ENCODE measurements around the gene TLX1. TPM values are rescaled to one million over a fixed set of nuclear protein-coding genes. Genes with fewer than 3 reads are reported as not detected.

TLX1 gene
- total RNA-seq, 2 donors from 2014 or later = not detected

DNA sequence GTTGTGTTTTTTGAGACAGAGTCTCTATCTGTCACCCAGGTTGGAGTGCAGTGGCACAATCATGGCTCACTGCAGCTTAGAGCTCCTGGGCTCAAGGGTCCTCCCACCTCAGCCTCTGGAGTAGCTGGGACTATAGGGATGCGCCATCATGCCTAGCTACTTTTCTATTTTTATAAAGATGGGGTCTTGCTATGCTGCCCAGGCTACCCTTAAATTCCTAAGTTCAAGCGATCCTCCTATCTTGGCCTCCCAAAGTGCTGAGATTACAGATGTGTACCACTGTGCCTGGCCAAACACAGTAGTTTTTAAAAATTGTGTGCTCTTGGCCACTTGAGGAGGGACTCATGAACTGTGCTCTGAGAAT, 10.6 kb upstream of the TLX1 start:
- H3K36me3 Mint-ChIP-seq (ENCODE audit: low read depth) = peaks cover 7% of the 10 kb centered on the region
- peaks cover 21% of the 10 kb centered on the region for H3K4me1 Mint-ChIP-seq
- no peak for ATAC-seq
- H3K27ac Mint-ChIP-seq = peak overlapping the region; percentile 91
- DNase-seq = no peak
- H3K4me3 Mint-ChIP-seq = peak overlapping the region; percentile 99
- H3K27me3 Mint-ChIP-seq = peaks cover 66% of the 10 kb centered on the region
- no peaks in the 10 kb centered on the region for H3K9me3 ChIP-seq (ENCODE audit: control insufficient read depth, low read length, poor library complexity, severe bottlenecking)

DNA sequence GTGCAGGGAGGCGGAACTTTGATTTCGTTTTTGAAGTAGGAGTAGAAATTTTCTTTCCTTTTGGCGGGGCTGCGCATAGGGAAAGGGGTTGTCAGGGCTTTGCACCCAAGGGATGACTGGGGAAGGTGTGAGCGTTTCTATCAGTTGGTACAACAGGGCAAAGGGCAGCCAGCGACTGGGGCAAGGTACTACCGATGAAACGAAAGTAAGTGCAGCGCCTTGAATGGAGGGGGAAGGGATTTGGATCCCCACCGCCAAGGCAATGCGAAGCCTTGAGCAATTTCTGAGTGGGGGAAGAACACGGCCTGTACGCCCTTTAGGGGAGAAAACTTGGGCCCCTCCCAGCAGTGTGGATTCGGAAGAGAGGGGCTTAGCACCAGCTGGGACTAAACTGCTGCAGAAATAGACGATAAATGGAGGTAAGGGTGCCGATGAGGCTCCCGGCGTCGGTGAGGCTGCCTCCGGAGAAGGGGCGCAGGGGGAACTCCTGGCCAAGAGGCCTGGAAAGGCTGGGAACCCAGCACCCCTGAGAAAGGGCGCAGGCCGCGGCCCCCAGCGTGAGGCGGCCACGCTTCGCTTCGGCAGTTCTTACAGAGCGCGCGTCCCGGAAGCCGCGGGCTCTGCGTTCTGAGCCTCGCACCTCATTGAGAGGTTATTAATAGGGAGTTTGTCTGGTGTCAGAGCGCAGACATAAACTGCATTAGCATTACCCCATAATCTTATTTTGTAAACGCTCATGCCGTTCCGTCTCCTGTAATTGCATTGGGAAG, 10.0 kb upstream of the TLX1 start:
- Mint-ChIP-seq H3K4me3 (peak overlapping the region; percentile 99), H3K4me1 (peaks cover 21% of the 10 kb centered on the region), H3K36me3 (ENCODE audit: low read depth) (peaks cover 7% of the 10 kb centered on the region), H3K27me3 (peaks cover 69% of the 10 kb centered on the region), H3K27ac (peak overlapping the region; percentile 91)
- DNase-seq = no peak
- peak; percentile 87 for ATAC-seq
- no peaks in the 10 kb centered on the region for H3K9me3 ChIP-seq (ENCODE audit: control insufficient read depth, low read length, poor library complexity, severe bottlenecking)

DNA sequence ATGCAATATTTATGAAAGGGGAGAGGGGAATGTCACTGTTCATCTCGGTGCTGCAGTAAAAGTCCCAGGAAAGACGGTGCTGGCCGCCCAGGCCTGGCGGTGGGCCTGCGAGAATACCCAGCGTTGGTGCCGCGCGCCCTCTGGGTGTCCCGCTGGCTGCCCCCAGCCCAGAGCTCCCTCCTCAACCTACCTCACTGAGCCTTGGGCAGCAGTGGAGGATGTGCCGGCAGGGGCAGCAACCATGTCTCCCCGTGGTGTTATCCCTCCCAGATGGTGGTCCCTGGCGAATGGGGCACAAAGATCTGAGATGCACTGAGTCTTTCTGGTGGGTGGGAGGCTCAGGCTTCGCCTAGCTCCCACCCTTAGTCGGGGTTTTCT, 9.5 kb upstream of the TLX1 start:
- Mint-ChIP-seq H3K27me3 (peaks cover 69% of the 10 kb centered on the region), H3K27ac (no peak overlapping the region), H3K36me3 (ENCODE audit: low read depth) (peaks cover 9% of the 10 kb centered on the region), H3K4me3 (peak overlapping the region; percentile 99), H3K4me1 (peaks cover 23% of the 10 kb centered on the region)
- no peaks in the 10 kb centered on the region for H3K9me3 ChIP-seq (ENCODE audit: control insufficient read depth, low read length, poor library complexity, severe bottlenecking)
- DNase-seq = no peak
- peak; percentile 13 for ATAC-seq

DNA sequence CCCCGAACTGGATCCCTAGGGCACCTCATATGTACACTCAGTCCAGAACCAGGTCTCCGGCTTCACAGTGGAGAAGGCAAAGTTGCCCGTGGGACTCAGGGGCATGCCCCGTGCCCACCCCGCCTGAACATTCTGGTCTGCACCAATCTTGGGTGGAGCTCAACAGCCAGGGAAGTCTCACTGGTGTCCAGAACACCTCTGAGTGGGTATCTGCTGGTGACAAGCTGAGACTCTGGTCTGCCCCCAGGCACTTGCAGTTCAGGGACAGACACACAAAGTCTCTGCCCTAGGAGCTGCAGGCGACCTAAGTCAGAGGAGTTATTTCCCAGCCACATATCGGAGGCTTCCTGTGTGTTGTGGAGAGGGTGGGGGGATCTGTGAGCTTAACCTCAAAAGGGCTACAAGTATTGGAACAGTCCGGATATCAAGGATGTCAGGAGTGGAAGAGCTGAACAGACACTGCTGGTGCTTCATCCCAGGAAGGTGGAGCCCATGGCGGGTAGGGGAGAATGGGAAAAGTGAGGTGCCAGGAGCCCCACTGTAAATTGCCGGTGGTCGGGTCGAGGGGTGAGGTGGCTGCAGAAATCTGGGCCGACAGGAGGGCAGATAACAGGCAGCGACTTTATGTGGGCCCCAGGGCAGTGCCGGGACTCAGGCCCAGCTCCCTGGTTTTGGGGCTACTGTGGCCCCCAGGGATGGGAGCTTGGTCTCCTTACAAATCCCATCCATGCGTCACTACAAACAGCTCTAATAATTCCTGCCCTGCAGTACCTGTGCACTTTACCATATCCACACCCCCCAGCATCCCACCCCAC, 8.6 kb upstream of the TLX1 start:
- Mint-ChIP-seq H3K4me3 (peak overlapping the region; percentile 99), H3K27me3 (peaks cover 75% of the 10 kb centered on the region), H3K36me3 (ENCODE audit: low read depth) (peaks cover 11% of the 10 kb centered on the region), H3K27ac (no peak overlapping the region), H3K4me1 (peaks cover 24% of the 10 kb centered on the region)
- DNase-seq (no peak), ATAC-seq (no peak)
- H3K9me3 ChIP-seq (ENCODE audit: control insufficient read depth, low read length, poor library complexity, severe bottlenecking) = no peaks in the 10 kb centered on the region

DNA sequence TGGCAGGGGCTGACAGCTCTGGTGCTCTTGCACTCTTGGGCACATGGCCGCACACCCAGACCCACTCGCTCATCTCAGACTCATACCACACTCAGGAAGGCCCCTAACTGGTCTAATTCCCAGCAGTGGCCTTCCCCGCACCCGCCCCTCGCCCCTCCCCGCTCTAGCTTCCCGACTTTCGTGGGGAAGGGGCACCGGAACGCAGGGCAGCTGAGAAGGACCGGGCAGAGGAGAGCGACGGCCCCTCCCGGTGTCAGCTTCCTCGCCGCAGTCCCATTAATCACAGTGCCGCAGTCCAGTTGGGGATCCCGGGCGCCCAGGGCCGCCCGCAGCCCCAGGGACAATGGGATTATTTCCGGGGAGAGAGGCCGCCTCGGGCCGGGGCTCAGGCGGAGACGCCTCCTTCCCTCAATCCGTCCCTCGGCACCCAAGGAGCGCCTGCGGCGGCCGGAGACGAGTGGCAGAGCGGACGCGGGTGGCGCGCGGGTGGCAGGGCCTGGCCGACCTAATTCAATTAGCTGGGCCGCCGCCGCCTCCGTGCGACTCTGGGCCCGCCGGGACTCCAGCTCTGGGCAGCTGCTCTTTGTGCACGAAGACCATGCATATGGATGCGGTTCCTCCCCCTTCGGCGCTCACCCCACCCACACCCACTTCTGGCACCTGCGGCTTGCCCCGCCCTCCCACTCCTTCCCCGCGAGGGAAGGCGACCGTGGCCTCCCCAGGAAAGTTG, 7.8 kb upstream of the TLX1 start:
- Mint-ChIP-seq H3K4me1 (peaks cover 26% of the 10 kb centered on the region), H3K4me3 (peak overlapping the region; percentile 99), H3K27ac (no peak overlapping the region), H3K27me3 (peaks cover 81% of the 10 kb centered on the region), H3K36me3 (ENCODE audit: low read depth) (peaks cover 13% of the 10 kb centered on the region)
- ATAC-seq = peak; percentile 13
- DNase-seq = no peak
- H3K9me3 ChIP-seq (ENCODE audit: control insufficient read depth, low read length, poor library complexity, severe bottlenecking) = no peaks in the 10 kb centered on the region

DNA sequence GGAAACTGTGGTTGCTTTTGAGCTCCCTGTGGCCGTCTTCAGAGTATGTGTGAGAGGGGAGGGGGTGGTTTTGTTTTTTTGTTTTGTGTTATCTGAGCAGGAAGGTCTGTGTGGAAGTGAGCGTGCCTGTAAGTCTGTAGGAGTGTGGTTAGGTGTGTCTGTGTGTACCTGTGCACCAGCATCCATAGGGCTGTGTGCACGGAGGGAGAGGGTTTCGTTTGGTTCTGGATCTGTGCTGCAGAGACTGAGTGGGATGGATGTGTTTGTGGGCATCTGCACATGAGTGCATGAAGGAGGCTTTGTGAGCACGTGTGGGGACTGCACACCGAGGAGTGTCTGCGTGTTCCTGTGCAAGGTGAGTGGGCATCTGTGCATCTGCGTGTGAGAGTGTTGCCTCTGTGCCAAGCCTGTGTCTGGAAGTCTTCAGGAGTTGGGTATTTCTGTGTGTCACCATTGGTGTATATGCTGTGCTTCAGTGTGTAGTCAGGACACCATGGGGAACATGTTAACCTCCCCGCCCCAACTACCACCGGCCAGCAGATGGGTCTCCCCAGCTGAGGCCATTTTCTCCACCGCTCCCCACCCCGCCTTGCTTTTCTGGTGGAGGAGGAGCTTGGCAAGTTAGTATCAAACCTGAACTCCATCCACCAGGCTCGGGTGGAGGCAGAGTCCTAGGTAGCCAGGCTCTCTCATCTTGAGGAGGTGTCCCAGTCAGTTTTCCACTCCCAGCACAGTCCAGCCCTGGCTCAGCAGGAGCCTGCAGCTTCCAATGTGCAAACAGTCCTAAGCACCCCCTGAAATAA, 7.1 kb upstream of the TLX1 start:
- H3K4me3 Mint-ChIP-seq = peak overlapping the region; percentile 87
- ATAC-seq (peak; percentile 27), DNase-seq (no peak)
- H3K36me3 Mint-ChIP-seq (ENCODE audit: low read depth) = peaks cover 13% of the 10 kb centered on the region
- H3K4me1 Mint-ChIP-seq = peaks cover 26% of the 10 kb centered on the region
- H3K27ac Mint-ChIP-seq = no peak overlapping the region
- H3K27me3 Mint-ChIP-seq = peaks cover 82% of the 10 kb centered on the region
- no peaks in the 10 kb centered on the region for H3K9me3 ChIP-seq (ENCODE audit: control insufficient read depth, low read length, poor library complexity, severe bottlenecking)

DNA sequence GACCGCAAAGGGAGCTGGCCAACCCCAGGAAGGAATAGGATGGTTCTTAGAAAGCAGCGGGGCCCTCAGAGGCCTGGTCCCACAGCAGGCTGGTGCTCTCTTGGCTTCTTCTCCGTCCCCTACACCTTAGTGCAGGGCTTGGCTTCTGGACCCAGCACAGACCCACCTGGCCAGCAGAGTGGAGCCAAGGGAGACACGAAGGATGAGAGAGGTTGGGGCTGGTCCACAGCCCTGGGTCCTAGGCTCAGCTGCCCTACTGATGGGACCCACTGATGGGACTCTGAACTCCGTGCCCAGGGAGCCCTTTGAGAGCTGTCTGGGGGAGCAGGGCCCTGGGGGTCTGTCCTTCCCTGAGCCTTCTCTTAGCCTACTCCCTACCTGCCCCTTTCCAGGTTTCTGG, 6.2 kb upstream of the TLX1 start:
- Mint-ChIP-seq H3K27ac (no peak overlapping the region), H3K4me1 (peaks cover 26% of the 10 kb centered on the region), H3K36me3 (ENCODE audit: low read depth) (peaks cover 13% of the 10 kb centered on the region), H3K4me3 (no peak overlapping the region), H3K27me3 (peaks cover 85% of the 10 kb centered on the region)
- DNase-seq (no peak), ATAC-seq (no peak)
- H3K9me3 ChIP-seq (ENCODE audit: control insufficient read depth, low read length, poor library complexity, severe bottlenecking) = no peaks in the 10 kb centered on the region

DNA sequence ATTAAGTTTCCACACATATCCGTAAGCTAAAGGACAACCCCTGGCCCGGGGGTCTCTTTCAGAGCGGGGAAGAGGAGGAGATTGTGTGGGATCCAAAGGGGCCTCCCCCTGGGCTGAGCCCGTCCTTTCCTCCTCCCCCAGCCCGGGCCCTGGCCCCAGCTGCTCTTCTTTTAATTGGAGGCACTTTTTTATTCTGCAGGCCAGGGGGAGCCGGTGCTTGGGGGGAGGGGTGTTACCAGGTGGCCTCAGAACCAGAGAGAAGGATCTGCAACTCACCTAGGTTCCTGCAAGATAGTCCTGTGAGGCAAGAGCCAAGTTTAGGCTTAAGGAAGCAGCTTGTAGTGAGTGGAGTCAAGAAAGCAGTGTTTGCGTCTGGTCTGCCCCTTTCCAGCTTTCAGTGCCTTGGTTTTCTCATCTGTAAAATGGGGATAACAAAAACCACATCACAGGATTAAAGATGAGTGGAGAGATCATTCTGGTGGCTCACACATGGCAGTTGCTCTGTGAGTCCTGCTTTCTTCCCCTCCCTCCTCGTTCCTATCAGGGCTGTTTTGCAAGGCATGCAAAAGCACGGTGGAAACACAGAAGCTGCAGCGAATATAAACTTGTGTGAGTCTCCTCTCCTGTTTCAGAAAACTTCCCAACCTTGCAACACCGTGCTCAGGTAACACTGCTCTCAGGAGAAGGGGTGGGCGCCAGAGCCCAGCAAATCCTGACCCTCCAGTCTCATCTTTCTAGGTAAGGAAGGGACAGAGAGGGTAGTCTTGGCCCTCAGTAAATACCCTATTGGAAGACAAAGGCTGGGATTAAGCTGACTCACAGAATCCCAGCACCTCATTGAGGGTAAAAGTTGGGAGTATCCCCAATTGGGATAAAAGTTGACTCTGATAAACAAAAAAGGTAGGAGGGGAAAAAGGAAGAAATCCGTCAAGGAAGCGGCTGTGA, 4.1 kb upstream of the TLX1 start:
- Mint-ChIP-seq H3K4me1 (peaks cover 17% of the 10 kb centered on the region), H3K4me3 (no peak overlapping the region), H3K36me3 (ENCODE audit: low read depth) (peaks cover 10% of the 10 kb centered on the region), H3K27ac (no peak overlapping the region), H3K27me3 (peaks cover 84% of the 10 kb centered on the region)
- H3K9me3 ChIP-seq (ENCODE audit: control insufficient read depth, low read length, poor library complexity, severe bottlenecking) = no peaks in the 10 kb centered on the region
- ATAC-seq = no peak
- DNase-seq = no peak

DNA sequence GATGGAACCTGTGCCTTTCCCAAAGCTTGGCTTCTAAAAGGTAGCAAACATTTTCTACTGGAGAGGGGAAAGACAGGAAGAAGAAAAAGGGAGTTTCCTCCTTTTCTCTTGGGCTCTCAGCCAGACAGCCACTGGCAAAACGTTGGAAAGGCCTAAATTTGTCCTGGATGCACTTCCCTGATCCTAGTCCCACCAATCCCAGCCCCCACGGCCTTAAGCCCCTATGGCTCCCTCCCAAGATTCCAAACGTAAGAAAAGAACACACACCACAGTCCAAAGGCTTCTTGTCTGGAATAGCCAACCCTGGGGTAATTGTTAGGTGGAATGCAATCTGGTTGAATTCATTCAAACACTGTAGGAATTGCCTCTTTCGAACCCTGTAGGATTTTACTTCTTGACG, 959 bp upstream of the TLX1 start:
- DNase-seq = no peak
- H3K27ac Mint-ChIP-seq = no peak overlapping the region
- peaks cover 8% of the 10 kb centered on the region for H3K36me3 Mint-ChIP-seq (ENCODE audit: low read depth)

DNA sequence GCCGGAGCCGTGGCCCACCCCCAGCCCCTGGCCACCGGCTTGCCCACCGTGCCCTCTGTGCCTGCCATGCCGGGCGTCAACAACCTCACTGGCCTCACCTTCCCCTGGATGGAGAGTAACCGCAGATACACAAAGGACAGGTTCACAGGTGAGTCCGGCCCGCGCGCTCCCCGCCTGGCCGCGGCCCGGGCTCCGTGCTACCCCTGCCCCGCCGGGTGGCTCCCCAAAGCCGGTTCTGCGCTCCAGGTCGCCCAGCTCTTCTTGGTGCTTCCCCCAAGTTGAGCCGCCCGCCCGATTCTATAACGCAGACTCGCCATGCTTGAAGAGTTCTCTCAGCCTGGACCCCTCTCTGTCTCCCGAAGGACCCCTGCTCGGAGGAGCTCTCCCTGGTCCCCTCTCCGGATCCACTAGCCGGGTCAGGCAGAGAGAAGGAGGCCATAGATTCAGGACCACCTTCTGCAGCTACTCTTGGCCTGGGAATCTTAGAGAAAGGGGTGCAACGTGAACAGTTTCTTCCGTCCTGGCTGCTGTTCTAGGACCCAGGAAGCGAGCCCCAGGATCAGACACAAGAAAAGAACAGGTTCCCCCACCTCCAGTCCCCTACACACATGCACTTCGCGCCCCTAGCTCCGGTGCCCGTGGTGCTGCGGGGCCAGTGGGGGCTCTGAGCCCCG, 999 bp downstream of the TLX1 start:
- H3K9me3 ChIP-seq (ENCODE audit: control insufficient read depth, low read length, poor library complexity, severe bottlenecking) = no peaks in the 10 kb centered on the region
- no peak for ATAC-seq
- no peak for DNase-seq
- peak overlapping the region; percentile 80 for H3K4me3 Mint-ChIP-seq
- H3K4me1 Mint-ChIP-seq = peaks cover 26% of the 10 kb centered on the region
- H3K27me3 Mint-ChIP-seq = peaks cover 89% of the 10 kb centered on the region
- peaks cover 6% of the 10 kb centered on the region for H3K36me3 Mint-ChIP-seq (ENCODE audit: low read depth)
- no peak overlapping the region for H3K27ac Mint-ChIP-seq

More for the DNA sequence above, 959 bp upstream of the TLX1 start:
- no peak for ATAC-seq
- H3K27me3 Mint-ChIP-seq = peaks cover 86% of the 10 kb centered on the region
- no peak overlapping the region for H3K4me3 Mint-ChIP-seq
- no peaks in the 10 kb centered on the region for H3K9me3 ChIP-seq (ENCODE audit: control insufficient read depth, low read length, poor library complexity, severe bottlenecking)
- peaks cover 21% of the 10 kb centered on the region for H3K4me1 Mint-ChIP-seq

DNA sequence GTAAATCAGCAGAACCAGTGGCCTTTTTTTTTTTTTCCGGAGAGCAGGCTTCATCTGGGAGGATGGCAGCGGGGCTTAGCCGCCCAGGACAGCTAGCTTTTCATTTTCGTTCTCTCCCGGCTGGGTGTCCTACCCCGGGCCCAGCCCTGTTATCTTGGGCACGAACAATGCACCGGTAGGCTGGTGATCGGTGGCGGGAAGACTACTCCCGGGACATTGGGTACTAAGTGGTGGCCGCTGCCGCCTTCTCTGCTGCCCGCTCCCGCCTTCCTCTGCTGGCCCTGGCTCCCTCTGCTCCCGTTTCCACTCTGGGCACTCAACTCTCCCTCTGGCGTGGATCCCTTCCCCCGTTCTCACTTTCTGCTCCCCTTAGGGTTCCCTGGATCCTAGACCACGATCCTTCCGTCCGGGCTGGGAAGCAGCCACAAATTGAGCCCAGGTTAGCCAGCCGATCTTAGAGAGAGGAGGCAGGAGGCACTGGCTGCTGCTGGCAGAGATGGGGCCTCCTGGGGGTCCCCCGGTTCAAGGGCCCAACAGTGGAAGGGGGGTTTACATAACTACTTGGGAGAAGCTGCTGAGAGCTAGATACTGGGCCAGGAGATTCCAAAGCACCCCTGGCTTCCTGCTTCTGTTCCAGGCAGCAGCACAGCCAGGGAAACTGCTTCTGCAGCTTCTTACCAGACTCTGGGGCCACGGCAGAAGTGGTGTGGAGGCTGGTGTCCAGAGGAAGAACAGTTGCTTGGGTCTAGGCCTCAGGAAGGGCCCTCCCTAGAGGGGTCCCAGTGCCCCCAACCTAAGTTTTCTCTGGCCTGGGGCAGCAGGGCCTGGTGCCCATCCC, 1.8 kb downstream of the TLX1 start:
- H3K27ac Mint-ChIP-seq = peak overlapping the region; percentile 70
- H3K4me1 Mint-ChIP-seq = peaks cover 30% of the 10 kb centered on the region
- H3K9me3 ChIP-seq (ENCODE audit: control insufficient read depth, low read length, poor library complexity, severe bottlenecking) = no peaks in the 10 kb centered on the region
- no peak for ATAC-seq
- DNase-seq = no peak
- H3K36me3 Mint-ChIP-seq (ENCODE audit: low read depth) = peaks cover 5% of the 10 kb centered on the region
- peaks cover 90% of the 10 kb centered on the region for H3K27me3 Mint-ChIP-seq
- H3K4me3 Mint-ChIP-seq = peak overlapping the region; percentile 80

All from T-helper 17 cell (primary cell).